Stimulated activated CD4-positive, alpha-beta T cell treated with anti-CD3 and anti-CD28 coated beads, Interleukin-1b, Interleukin-23, amount 100 ng/mL, for 24 hours (primary cell): Measurements from ENCODE around the gene CALHM3.
"Not testable (repeated sequence)": the region's sequence is repeated elsewhere in the genome, so short reads cannot be mapped to it uniquely, and the experiment has no call there.

Source experiments
- DNase-seq, 4 experiments: peaks; one replicate each; pipeline ENCODE4 v3.0.0-alpha.2; 2020; ENCODE audit warnings: low read depth in 4 of 4, low spot score in 1 of 4

The CALHM3 gene

DNA sequence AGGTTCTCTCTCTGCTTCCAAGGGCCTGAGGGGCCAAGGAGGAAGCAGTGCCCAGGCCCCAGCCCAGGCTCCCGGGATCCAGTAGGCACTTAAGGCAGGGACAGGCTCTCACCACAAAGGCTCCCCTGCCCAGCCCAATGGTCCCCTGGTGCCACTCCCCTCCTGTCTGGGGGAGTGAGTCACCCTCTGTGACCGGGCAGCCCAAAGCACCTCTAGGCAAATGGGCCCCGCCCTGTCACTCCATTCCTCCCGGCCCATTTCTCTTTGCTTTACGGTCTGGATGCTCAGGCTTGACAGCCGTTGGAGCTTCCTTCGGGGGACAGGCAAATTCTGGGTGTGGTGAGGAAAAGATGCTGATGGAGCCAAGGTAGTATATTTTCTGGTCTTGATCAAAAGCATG, at the start of gene CALHM3:
TSS of gene CALHM3 (minus strand) at position 106 of the 400 bp plus-strand sequence. CDS start 208 bp downstream, outside the sequence.
- DNase-seq = no peak

DNA sequence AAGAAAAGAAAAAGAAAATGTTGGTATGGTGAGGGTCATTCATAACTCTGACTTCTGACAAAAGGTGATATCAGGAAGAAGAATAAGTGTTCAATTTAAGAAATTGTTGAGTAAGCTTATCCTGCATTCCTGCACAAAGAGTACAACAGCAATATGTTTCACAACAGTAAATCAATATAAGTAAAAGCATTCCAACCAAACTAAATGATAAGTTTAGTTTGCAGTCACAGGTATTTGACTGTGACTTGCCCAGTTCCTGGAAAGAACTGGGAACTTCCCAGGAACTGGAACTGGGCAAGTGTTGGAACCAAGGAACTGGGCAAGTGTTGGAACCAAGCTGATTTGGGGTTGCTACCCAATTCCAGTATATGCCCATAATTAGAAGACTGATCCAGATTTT, 49.5 kb upstream of the CALHM3 start:
- DNase-seq = no peak

DNA sequence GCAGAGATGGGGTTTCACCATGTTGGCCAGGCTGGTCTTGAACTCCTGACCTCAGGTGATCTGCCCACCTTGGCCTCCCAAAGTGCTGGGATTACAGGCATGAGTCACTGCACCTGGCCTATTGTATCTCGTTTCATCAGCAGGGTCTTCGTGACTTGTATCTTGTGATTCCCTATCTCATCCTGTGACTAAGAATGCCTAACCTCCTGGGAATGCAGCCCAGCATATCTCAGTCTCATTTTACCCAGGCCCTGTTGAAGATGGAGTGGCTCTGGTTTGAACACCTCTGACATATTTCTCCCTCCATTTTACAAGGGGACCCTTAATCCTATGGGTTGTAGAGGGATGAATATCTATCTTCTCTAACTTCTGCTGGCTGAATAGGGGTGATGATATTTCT, 48.4 kb upstream of the CALHM3 start:
- not testable (repeated sequence) for DNase-seq

DNA sequence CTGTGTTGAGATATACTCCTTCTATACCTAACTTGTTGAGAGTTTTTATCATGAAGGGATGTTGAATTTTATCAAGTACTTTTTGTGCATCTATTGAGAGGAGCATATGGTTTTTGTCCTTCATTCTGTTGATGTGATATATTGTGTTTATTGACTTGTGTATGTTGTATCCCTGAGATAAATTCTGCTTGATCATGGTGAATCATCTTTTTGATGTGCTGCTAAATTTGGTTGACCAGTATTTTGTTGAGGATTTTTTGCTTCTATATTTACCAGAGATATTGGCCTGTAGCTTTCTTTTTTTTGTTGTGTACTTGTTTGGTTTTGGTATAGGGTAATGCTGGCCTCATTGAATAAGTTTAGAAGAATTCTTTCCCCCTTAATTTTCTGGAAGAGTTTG, 46.9 kb upstream of the CALHM3 start:
- DNase-seq = no peak

GRCh38 chr10:103523683-103524082, 44.6 kb upstream of the CALHM3 start:
- DNase-seq = no peak

- not testable (repeated sequence) for DNase-seq
Observed at GRCh38 chr10:103522006-103522405, 43.0 kb upstream of the CALHM3 start.

- DNase-seq = no peak
Observed at GRCh38 chr10:103519798-103520197, 40.8 kb upstream of the CALHM3 start.

DNA sequence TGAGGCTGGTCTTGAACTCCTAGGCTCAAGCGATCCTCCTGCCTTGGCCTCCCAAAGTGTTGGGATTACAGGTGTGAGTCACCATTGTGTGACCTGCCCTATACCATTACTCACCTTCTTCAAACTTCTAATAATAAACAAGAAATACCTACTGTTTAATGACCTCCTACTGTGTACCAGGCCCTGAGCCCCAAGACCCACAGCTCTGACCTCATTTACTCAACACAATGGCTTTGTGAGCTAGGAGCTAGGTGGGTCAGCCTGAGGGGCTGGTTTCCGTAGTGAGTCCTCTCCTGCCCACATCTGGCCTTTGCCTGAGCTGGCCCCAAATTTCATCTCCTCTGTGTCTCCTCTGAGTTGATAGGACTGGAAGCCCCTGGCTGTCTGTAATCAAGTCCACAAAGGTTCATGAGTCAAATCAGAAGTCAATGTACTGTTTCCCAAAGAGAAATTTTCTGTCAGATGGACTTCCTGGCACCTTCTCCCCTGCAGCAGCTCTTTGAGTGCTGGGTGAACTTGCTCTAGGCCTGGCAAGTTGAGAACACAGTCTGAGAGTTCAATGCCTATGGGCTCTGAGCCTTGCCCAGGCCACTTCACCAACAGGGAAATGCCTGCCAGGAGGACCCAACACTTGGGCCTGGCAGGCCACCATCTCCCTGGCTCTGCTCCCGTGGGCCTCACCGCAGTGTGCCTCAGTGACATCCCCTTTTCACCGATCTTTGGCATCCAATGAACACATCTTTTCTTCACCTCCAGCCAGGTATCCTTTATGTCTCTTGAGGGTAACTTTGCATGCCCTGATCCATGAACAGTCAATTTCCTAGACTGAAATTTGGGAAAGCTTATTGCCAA, 38.4 kb upstream of the CALHM3 start:
- DNase-seq = no peak

DNA sequence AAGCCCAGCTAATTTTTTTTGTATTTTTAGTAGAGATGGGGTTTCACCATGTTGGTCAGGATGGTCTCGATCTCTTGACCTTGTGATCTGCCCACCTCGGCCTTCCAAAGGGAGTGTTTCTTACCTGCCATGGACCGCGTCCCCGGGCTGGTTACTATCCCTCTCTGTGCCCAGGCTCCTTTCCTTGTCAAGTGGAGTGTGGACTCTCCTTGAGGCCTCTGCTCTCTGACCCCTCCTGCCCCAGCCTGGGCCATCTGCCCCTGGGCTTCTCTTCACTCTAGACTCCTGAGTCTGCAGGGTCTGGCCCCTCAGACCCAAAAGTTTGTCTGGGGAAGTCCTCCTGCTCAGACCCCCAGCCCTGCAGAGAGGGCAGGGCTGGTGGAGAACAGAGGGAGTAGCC, 35.2 kb upstream of the CALHM3 start:
- no peak for DNase-seq

GRCh38 chr10:103513380-103514060, 34.5 kb upstream of the CALHM3 start:
- DNase-seq = no peak

DNA sequence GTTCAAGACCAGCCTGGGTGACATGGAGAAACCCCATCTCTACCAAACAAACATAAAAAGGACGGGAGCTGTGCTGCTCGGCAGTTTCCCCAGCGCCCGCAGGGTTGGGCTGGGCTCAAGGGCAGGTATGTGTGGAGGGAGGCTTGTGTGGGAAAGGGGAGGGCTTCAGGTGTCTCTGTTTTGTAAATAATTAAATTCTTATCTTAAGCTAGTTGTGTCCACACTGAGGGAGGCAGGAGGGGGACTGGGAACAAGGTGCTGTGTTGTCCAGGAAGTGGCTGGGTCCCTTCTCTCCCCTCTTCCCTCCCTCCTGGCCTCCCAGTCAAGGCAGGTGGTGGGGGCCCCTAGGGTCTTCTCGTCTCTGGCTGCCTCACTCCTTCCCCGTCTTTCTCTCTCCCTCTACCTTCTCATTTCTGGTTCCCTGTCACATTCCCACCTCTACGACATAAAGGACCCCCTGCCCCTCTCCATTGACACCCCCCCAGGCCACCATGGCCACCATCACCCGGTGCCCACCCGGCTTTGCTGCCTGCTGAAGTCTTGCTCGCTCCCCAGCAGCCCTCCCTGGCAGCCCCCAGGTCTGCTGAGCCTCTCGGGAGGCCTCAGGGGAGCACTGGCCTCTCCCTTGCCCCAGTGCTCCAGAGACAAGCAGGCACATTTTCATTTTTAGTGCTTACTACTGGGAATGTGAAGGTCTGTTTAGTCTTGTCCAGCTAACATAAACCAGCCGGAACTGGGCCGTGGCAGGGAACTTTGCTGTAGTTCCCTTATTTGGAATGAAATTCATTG, 33.7 kb upstream of the CALHM3 start:
- no peak for DNase-seq

- DNase-seq = no peak
Observed at GRCh38 chr10:103512166-103512565, 33.1 kb upstream of the CALHM3 start.

GRCh38 chr10:103510791-103511752, 32.0 kb upstream of the CALHM3 start:
- no peak for DNase-seq

- no peak for DNase-seq
Observed at GRCh38 chr10:103510046-103510685, 31.1 kb upstream of the CALHM3 start.

GRCh38 chr10:103507235-103508191, 28.5 kb upstream of the CALHM3 start:
- no peak for DNase-seq

DNA sequence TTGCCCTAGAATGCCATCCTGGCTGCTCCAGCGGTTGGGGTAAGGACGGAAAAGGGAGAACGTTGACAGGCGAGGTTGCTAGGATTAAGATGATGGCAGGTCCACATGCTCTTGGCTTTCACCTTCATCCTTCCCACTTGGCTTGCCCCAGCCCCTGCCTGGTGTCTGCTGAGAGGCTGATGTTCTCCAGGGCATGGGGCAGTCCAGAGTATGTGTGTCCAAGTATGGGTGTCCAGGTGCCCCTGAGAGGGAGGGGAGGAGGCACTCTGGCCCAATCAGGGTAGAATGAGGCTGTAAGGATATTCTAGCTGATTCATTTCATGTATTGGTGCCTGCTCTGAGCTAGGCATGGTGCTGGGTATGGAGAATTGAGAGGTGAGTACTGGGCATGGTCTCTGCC, 27.0 kb upstream of the CALHM3 start:
- no peak for DNase-seq

DNA sequence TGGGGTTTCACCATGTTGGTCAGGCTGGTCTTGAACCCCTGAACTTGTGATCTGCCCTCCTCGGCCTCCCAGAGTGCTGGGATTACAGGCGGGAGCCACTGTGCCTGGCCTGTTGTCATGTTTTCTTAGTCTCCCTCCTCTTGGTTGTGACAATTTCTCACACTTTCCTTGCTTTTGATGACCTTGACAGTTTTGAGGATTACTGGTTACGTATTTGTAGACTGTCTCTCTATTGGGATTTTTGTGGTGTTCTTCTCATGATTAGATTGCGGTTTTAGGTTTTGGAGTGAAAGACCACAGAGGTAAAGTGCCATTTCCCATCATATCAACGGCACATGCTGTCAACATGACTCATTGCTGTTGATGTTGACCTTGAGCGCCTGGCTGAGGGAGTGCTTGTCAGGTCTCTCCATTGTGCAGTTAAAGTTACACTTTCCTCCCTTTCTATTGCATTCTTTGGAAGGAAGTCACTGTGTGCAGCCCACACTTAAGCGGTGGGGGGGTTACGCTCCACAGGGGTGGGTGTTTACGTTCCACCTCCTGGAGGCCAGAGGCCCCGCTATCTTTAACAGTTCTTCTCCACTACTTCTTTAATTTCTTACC, 25.2 kb upstream of the CALHM3 start:
- peak in 2 of 4 experiments; percentile 16 to 41 for DNase-seq

- not testable (repeated sequence) for DNase-seq
Observed at GRCh38 chr10:103503777-103504176, 24.7 kb upstream of the CALHM3 start.
